T-helper 2 cell treated with Interferon-gamma antibody and Interleukin-4, amounts not matched to agents 5 μg/mL and 100 μg/mL, for 36 hours (primary cell): ENCODE data around the gene RHOF.
A peak's percentile ranks its signal among the peaks of the same experiment; 100 is the strongest.

Experiments used
- DNase-seq: peaks from one replicate; pipeline ENCODE4 v3.0.0; 2021; ENCODE audit warnings: low spot score
- H3K27ac Mint-ChIP-seq: one replicate; pipeline ENCODE4 v1.8.0; 2021; ENCODE audit warnings: mild to moderate bottlenecking, mixed read lengths
- H3K27me3 Mint-ChIP-seq: one replicate; pipeline ENCODE4 v1.8.0; 2021; ENCODE audit warnings: low read depth, mixed read lengths
- H3K36me3 Mint-ChIP-seq: one replicate; pipeline ENCODE4 v1.8.0; 2021; ENCODE audit warnings: low read depth, mixed read lengths
- H3K4me1 Mint-ChIP-seq: one replicate; pipeline ENCODE4 v1.8.0; 2021; ENCODE audit warnings: low read depth, mixed read lengths
- H3K4me3 Mint-ChIP-seq: one replicate; pipeline ENCODE4 v1.8.0; 2022; ENCODE audit warnings: mild to moderate bottlenecking, moderate library complexity, mixed read lengths
- H3K9me3 Mint-ChIP-seq: one replicate; pipeline ENCODE4 v1.8.0; 2021; ENCODE audit warnings: mixed read lengths

Gene RHOF

DNA sequence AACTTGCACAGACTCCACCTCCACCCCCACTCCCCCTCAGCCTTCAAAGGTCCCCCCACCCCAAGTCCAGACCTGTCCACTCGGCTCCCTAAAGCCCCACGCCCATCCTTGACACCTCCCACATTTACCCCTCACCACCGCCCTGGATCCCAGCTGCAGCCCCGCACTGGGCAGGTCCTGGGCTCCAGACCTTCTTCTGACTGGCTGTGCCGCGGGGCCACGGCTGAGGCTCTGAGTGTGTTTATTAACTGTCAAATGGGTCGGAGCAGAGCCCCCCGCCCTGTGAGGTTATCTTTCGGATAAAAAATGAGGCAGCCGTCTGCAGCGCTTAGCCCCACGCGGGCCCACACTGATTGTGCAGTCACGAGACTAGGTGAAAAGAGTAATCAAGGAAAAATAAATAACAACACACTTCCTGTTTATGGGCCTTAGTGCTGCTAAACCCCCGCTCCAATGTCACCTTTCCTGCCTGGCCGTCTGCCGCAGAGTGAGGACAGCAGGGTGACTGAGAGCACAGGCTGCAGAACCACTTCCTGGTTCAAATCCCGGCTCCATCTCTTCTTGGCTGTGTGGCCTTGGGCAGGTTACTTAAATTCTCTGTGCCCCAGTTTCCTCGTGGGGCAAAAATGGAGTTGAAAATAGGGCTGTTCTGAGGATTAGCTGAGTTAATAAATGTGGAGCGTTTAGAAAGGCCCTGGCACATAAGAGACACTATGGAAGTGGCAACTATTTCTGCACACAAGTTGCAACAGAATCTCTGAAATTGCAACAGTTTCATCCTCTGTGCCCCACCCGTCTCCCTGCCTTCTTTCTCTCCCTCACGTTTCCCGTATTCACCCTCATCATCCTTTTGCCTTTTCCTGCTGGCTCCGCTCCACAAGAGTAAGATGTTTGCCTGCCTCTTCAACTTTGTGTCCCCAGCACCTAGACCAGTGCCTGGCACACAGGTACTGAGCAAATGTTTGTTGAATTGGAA, 19.7 kb upstream of the RHOF start:
- Mint-ChIP-seq H3K4me3 (peak overlapping the region; percentile 78), H3K4me1 (peaks cover 29% of the 10 kb centered on the region), H3K27ac (peak overlapping the region; percentile 43), H3K27me3 (no peaks in the 10 kb centered on the region), H3K36me3 (peaks cover 67% of the 10 kb centered on the region), H3K9me3 (no peaks in the 10 kb centered on the region)
- no peak for DNase-seq

DNA sequence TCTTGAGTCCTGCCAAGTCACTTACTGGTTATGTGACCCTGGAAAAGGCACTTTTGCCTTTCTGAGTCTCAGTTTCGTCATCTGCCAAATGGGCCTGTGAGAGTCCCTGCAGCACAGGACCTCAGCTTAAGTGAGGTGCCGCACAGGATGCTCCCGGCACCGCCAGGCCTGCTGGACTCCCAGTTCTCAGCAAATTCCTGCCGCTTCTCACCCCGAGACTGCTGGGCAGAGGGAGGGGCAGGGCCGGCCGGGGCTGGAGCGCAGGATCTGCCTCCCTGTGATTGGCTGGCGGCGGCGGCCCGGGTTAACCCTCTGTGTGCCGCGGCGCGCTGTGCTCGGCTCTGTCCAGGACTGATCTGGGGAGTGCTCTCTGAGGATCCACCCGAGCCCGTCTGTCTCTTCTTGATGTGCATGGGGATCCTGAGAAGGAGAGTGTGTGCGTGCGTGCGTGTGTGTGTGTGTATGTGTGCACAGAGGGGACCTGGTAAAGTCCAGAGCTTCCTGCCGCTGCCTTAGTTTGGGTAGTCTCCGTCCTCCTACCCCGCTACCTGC, 18.9 kb upstream of the RHOF start:
- H3K27me3 Mint-ChIP-seq = no peaks in the 10 kb centered on the region
- H3K4me3 Mint-ChIP-seq = peak overlapping the region; percentile 78
- no peak overlapping the region for H3K27ac Mint-ChIP-seq
- DNase-seq = no peak
- H3K36me3 Mint-ChIP-seq = peaks cover 59% of the 10 kb centered on the region
- H3K4me1 Mint-ChIP-seq = peaks cover 31% of the 10 kb centered on the region
- no peaks in the 10 kb centered on the region for H3K9me3 Mint-ChIP-seq

DNA sequence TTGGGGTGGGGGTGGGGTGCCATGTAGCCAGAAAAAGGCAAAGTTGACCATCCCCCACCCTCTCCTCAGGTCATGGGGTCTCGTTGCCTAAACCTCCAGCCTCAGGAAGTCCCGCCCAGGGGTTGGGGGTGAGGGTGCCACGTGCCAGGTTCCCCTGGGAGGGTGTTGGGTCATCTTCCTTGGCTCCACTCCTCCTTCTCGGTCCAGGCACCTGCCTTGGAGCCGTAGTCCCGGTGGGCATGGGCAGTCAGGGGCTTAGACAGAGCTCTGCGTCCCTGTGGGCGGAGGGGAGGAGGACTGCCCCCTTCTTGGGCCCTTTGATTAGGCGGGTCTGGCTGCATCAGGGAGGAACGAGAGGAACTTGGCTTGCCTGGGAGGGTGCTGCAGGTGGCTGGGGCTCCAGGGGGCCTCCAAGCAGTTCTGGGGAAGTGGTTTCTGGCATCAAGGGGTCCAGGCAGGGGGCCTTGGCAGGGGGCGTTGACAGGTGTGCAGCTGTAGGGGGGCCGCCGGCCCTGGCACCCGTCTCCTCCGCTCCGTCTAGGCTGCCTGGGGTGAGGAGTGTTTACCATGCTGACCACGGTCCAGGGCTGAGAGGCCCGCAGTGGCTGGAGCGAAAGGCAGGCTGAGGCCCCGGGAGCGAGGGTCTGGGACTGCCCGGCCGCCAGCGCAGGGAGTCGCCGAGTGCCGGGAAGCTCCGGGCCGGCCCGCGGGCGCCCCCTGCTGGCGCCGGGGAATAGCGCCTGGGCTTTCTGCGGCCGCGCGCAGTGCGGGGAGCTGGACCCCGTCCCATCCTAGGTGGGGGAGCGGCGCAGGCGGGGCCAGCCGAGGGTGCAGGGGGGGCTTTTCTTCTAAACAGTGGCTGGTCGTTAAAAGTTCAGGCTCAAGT, 18.2 kb upstream of the RHOF start:
- Mint-ChIP-seq H3K4me1 (peaks cover 31% of the 10 kb centered on the region), H3K27ac (no peak overlapping the region), H3K27me3 (no peaks in the 10 kb centered on the region), H3K9me3 (no peaks in the 10 kb centered on the region), H3K36me3 (peaks cover 58% of the 10 kb centered on the region), H3K4me3 (peak overlapping the region; percentile 78)
- peak; percentile 71 for DNase-seq

DNA sequence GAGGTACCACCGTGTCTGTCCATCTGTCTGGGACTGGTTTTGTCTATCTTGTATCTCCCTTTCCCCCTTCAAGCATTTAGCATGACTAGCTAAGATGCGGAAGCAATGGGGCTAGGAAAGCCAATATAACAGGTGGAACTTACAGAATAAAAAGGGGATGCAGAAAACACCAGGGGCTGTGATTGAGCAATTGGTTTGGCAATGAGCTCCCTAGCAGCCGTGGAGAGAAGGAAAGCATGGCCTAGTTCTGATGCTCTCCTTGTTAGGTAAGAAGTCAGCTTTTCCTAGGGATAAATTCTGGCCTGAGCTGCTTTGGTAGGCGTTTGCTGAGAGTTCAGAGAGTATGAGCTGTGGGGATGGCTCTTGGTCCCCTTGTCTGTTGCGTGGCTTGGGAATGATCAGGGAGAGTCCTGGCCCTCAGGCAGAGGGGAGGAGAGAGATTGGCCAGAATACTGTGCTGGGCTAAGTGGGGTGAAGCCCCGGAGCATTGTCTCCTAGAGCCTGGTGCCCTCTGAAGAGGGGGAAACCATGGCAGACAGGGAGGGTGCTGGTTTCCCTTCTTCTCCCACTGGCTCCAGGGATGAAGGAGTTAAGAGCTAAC, 17.4 kb upstream of the RHOF start:
- Mint-ChIP-seq H3K36me3 (peaks cover 58% of the 10 kb centered on the region), H3K4me1 (peaks cover 37% of the 10 kb centered on the region), H3K9me3 (no peaks in the 10 kb centered on the region), H3K27me3 (no peaks in the 10 kb centered on the region), H3K4me3 (peak overlapping the region; percentile 78), H3K27ac (peak overlapping the region; percentile 7)
- no peak for DNase-seq

DNA sequence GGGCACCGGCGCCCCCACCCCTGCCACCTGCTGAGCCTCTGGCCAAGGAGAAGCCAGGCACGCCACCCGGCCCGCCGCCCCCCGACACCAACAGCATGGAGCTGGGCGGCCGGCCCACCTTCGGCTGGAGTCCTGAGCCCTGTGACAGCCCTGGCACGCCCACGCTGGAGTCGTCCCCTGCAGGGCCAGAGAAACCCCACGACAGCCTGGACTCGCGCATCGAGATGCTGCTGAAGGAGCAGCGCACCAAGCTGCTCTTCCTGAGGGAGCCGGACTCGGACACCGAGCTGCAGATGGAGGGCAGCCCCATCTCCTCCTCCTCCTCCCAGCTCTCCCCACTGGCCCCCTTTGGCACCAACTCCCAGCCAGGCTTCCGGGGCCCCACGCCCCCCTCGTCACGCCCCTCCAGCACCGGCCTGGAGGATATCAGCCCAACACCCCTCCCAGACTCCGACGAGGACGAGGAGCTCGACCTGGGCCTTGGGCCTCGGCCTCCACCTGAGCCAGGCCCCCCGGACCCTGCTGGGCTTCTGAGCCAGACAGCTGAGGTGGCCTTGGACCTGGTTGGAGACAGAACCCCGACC, 16.8 kb upstream of the RHOF start:
- H3K27ac Mint-ChIP-seq = no peak overlapping the region
- DNase-seq = no peak
- H3K27me3 Mint-ChIP-seq = no peaks in the 10 kb centered on the region
- H3K4me3 Mint-ChIP-seq = peak overlapping the region; percentile 78
- H3K9me3 Mint-ChIP-seq = no peaks in the 10 kb centered on the region
- H3K4me1 Mint-ChIP-seq = peaks cover 37% of the 10 kb centered on the region
- peaks cover 58% of the 10 kb centered on the region for H3K36me3 Mint-ChIP-seq

DNA sequence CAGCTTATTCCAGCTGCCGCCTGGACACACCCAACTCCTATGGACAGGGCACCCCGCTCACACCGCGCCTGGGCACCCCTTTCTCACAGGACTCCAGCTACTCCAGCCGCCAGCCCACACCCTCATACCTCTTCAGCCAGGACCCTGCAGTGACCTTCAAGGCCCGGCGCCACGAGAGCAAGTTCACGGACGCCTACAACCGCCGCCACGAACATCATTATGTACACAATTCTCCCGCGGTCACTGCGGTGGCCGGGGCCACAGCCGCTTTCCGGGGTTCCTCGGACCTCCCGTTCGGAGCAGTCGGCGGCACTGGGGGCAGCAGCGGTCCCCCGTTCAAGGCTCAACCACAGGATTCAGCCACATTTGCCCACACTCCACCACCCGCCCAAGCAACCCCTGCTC, 16.2 kb upstream of the RHOF start:
- H3K36me3 Mint-ChIP-seq = peaks cover 56% of the 10 kb centered on the region

DNA sequence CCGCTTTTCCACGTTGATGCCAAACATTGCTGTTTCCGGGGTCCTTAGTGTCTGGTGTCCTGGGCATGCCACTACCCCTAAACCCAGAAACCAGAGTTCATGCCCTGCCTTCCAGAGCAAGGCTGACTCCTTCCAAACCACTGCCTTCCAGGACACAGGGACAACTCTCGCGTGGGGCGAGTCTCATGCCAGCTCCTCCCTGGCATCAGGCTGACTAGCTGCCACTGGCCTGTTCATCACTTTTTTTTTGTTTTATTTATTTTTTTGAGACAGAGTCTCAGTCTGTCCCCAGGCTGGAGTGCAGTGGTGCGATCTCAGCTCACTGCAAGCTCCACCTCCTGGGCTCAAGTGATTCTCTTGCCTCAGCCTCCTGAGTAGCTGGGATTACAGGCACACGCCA, 15.1 kb upstream of the RHOF start:
- Mint-ChIP-seq H3K4me3 (no peak overlapping the region), H3K27ac (no peak overlapping the region), H3K4me1 (peaks cover 36% of the 10 kb centered on the region), H3K27me3 (no peaks in the 10 kb centered on the region), H3K9me3 (no peaks in the 10 kb centered on the region), H3K36me3 (peaks cover 52% of the 10 kb centered on the region)
- DNase-seq = no peak

More for the DNA sequence above, 16.2 kb upstream of the RHOF start:
- Mint-ChIP-seq H3K4me3 (peak overlapping the region; percentile 21), H3K27ac (no peak overlapping the region), H3K4me1 (peaks cover 37% of the 10 kb centered on the region), H3K9me3 (no peaks in the 10 kb centered on the region), H3K27me3 (no peaks in the 10 kb centered on the region)
- no peak for DNase-seq

DNA sequence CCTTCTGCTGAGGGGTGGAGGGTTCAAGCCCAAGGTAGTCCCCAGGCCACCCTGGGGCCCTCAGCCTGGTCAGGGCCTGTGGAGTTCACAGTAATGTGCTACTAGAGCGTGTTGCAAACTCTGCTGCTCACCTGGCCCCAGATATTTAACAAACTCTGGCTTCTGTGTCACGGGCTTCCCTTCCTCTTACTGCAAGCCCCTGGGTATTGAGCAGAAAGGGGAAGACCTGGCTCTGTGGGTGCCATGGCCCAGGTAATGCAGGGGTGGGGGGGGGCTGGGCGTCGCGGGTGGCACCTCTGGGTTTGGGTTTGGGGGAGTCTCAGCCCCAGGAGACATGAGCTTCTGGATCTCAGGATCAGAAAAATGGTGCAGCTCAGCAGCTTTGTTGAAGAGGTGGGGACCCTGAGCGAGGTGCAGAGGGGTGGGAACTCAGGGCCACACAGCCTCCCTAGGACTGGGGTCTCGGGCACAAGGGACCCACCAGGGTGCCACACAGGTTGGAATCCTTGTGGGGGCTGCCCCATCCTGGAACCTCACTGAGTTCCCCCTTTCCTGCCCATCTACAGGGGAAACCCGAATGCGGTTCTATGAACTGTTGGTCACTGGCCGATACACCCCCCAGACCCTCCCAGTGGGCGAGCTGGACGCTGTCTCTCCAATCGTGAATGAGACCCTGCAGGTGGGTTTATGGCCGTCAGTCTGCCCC, 14.3 kb upstream of the RHOF start:
- Mint-ChIP-seq H3K4me1 (peaks cover 32% of the 10 kb centered on the region), H3K36me3 (peaks cover 44% of the 10 kb centered on the region), H3K27ac (no peak overlapping the region)

DNA sequence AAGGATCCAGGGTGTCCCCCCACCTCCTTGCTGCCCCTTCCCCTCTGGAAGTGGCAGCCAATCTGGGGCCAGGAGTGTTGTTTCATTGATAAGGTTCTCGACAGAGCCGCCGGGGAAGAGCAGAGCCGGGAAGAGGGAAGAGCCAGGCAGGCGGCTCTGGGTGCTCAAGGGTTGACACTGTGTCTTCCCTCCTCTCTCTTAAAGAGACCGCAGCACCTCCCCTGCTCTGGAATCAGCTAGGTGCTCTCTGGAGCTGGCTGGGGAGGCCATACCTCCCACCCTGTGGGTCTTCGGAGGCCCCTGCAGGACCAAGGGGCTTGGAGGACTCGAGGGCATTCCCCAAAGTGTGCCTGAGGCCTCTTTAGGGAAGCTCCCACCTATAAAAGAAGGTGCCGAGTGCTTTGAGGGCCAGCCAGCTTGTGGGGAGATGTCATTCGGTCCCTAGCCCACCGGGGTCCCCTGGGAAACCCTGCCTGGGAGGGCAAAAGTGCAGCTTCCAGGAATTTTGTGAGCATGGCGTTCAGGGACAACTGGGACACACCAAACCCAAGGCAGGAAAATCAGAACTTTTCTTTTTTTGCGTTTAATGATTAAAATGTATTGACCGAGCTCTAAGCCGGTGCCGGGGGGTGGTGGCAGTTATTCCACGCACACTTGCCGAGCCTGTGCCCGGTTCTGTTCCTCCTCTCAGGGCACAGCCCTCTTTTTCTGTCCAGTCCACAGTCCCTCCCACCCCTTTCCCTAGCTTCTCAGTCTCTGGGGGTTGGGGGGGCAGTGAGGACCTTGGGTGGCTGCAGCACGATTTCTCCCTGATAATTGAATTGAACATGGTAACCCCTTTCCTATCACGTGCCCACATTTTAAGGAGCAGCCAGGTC, 13.3 kb upstream of the RHOF start:
- no peaks in the 10 kb centered on the region for H3K9me3 Mint-ChIP-seq
- peaks cover 31% of the 10 kb centered on the region for H3K4me1 Mint-ChIP-seq
- DNase-seq = no peak
- H3K27me3 Mint-ChIP-seq = no peaks in the 10 kb centered on the region
- peak overlapping the region; percentile 98 for H3K4me3 Mint-ChIP-seq
- peaks cover 43% of the 10 kb centered on the region for H3K36me3 Mint-ChIP-seq
- peak overlapping the region; percentile 87 for H3K27ac Mint-ChIP-seq

More for the DNA sequence above, 14.3 kb upstream of the RHOF start:
- DNase-seq = no peak
- peak overlapping the region; percentile 15 for H3K4me3 Mint-ChIP-seq
- no peaks in the 10 kb centered on the region for H3K27me3 Mint-ChIP-seq
- no peaks in the 10 kb centered on the region for H3K9me3 Mint-ChIP-seq

DNA sequence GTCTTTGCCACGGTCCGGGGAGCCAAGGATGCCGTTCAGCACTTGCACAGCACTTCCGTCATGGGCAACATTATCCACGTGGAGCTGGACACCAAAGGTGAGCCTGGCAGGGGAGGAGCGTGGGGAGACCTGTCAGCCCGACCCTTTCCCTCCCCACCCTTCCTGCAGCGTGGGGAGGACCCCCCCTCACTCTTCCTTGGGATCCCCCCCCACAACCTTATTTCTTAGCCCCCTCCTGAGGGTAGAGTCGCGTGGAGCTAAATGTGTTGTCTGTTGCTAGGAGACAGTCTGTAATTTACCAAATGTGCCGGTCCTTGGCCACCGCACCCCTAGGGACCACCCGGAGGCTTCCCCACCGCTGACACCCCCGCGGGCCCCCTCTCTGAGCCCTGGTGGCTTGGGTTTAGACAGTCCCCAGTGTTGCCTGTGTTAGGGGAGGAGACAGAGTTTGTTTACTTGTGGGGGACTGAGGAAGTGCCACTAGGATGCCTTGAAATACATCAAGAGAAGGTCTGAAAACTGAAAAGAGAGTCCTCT, 12.6 kb upstream of the RHOF start:
- H3K27me3 Mint-ChIP-seq = no peaks in the 10 kb centered on the region
- H3K36me3 Mint-ChIP-seq = peaks cover 49% of the 10 kb centered on the region
- peaks cover 25% of the 10 kb centered on the region for H3K4me1 Mint-ChIP-seq
- H3K27ac Mint-ChIP-seq = peak overlapping the region; percentile 87
- no peaks in the 10 kb centered on the region for H3K9me3 Mint-ChIP-seq
- H3K4me3 Mint-ChIP-seq = peak overlapping the region; percentile 98
- no peak for DNase-seq

DNA sequence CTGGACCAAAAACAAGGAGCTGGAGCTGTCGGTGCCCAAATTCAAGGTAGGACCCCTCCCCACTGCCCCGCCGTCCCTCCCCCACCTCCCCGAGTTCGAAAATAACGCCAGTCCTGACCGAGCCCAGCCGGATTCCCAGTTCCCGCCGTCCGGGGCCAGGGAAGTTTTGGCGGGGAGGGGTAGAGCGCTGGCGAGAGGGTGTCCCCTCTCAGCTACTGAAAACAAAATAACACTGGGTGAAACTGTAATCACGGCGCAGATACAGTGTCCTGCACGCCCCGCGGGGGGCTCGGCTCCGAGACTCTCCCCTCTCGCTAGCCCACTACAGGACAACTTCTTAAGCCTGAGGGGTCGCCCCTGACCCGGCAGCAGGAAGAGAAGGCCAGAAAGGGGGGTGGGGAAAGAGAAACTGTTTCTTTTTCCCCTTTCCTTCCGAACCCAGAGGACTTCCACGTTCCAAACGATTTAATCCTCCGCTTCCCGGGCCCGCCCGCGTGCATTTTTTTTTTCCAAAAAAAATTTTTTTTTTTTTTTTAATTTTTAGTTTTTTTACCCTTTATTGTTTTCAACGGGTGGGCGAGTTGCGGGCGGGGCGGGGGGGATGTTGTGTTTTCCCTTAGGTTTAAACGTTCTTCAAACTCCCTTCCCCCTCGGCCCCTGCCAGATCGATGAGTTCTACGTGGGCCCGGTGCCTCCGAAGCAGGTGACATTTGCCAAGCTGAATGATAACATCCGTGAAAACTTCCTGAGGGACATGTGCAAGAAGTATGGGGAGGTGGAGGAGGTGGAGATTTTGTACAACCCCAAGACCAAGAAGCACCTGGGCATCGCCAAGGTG, 11.9 kb upstream of the RHOF start:
- Mint-ChIP-seq H3K9me3 (no peaks in the 10 kb centered on the region), H3K4me3 (peak overlapping the region; percentile 98), H3K27me3 (no peaks in the 10 kb centered on the region), H3K4me1 (peaks cover 21% of the 10 kb centered on the region), H3K27ac (peak overlapping the region; percentile 97), H3K36me3 (peaks cover 43% of the 10 kb centered on the region)
- DNase-seq = no peak
